Measurements from ENCODE around the gene TOMM5. TPM values are rescaled to one million over a fixed set of nuclear protein-coding genes. Genes with fewer than 3 reads are reported as not detected.
A peak's percentile ranks its signal among the peaks of the same experiment; 100 is the strongest.

The TOMM5 gene
- total RNA-seq, 4 donors from 2014 or later = 75.3 to 137 (median 93.3) TPM

- H3K9me3 ChIP-seq = no peaks in the 10 kb centered on the region
- no peak overlapping the region for H3K27ac ChIP-seq
- intact Hi-C loops (cut with DNase I; ENCODE audit: low total_unique reads) = loop anchor here (5.0 kb wide), 2 partner anchors 69 to 169 kb away; partner anchors contain the start of genes FRMPD1 and TRMT10B
- in situ Hi-C loops (cut with MboI; ENCODE audit: low sequenced_read_pairs in 4 of 4) = loop anchor here (10.0 to 25.0 kb wide), 8 partner anchors 91 to 804 kb away; partner anchors contain the start of genes EXOSC3 (in 4 of the 4), ALDH1B1 (in 1 of the 4), SHB (in 1 of the 4) and SLC25A51 (in 1 of the 4)
- H3K4me3 ChIP-seq = no peak overlapping the region
- no peak for ATAC-seq
- peaks cover 0 to 50% of the 10 kb centered on the region in 2 donors for H3K36me3 ChIP-seq
- TF ChIP-seq CTCF (IDR thresholded peaks at IDR 0.05 in 4 of 5, conservative IDR thresholded peaks at IDR 0.05 in 1 of 5) = no peak
- no peak for TF ChIP-seq POLR2A (IDR thresholded peaks at IDR 0.05)
- H3K4me1 ChIP-seq = no peaks in the 10 kb centered on the region
- DNase-seq = no peak
- no peaks in the 10 kb centered on the region for H3K27me3 ChIP-seq
These were observed 8.8 kb downstream of the TOMM5 start for GRCh38 chr9:37583522-37584121.

GRCh38 chr9:37582548-37583157, 9.7 kb downstream of the TOMM5 start:
- Histone ChIP-seq H3K4me1 (no peaks in the 10 kb centered on the region), H3K27me3 (no peaks in the 10 kb centered on the region), H3K27ac (no peak overlapping the region), H3K4me3 (no peak overlapping the region), H3K36me3 (peaks cover 0 to 41% of the 10 kb centered on the region in 2 donors), H3K9me3 (no peaks in the 10 kb centered on the region)
- peak; percentile 57 to 75 (median 69) for TF ChIP-seq CTCF (IDR thresholded peaks at IDR 0.05 in 4 of 5, conservative IDR thresholded peaks at IDR 0.05 in 1 of 5)
- no peak for TF ChIP-seq POLR2A (IDR thresholded peaks at IDR 0.05)
- intact Hi-C loops (cut with DNase I; ENCODE audit: low total_unique reads) = loop anchor here (5.0 kb wide), 2 partner anchors 70 to 170 kb away; partner anchors contain the start of genes FRMPD1 and TRMT10B
- peak; percentile 72 to 82 for ATAC-seq
- DNase-seq = no peak
- in situ Hi-C loops (cut with MboI; ENCODE audit: low sequenced_read_pairs in 4 of 4) = loop anchor here (10.0 to 25.0 kb wide), 8 partner anchors 92 to 805 kb away; partner anchors contain the start of genes EXOSC3 (in 4 of the 4), ALDH1B1 (in 1 of the 4), SHB (in 1 of the 4) and SLC25A51 (in 1 of the 4)

GRCh38 chr9:37575921-37576721, 16.3 kb downstream of the TOMM5 start, which contains the start of gene FBXO10:
Gene FBXO10, minus strand, starts transcription at chr9:37576380. Its CDS starts 34,612 bp downstream, at chr9:37541768.
- intact Hi-C loops (cut with DNase I; ENCODE audit: low total_unique reads) = loop anchor here (2.0 to 10.0 kb wide), 6 partner anchors 17 to 809 kb away; partner anchors contain the start of genes EXOSC3, POLR1E, TOMM5 and ZBTB5
- TF ChIP-seq POLR2A (IDR thresholded peaks at IDR 0.05) (peak; percentile 95 to 96), CTCF (IDR thresholded peaks at IDR 0.05 in 4 of 5, conservative IDR thresholded peaks at IDR 0.05 in 1 of 5) (peak in 1 of 5 experiments; percentile 24)

GRCh38 chr9:37575511-37575914, 16.9 kb downstream of the TOMM5 start:
- DNase-seq = no peak
- in situ Hi-C loops (cut with MboI; ENCODE audit: low sequenced_read_pairs in 4 of 4) = loop anchor here in 3 of 4 donors (10.0 to 25.0 kb wide), 6 partner anchors 91 to 812 kb away; partner anchors contain the start of genes EXOSC3 (in 3 of the 3), ALDH1B1 (in 1 of the 3), POLR1E (in 1 of the 3) and SHB (in 1 of the 3)

More at GRCh38 chr9:37575921-37576721, 16.3 kb downstream of the TOMM5 start, which contains the start of gene FBXO10:
- in situ Hi-C loops (cut with MboI; ENCODE audit: low sequenced_read_pairs in 4 of 4) = loop anchor here in 3 of 4 donors (10.0 to 25.0 kb wide), 6 partner anchors 91 to 811 kb away; partner anchors contain the start of genes EXOSC3 (in 3 of the 3), ALDH1B1 (in 1 of the 3), POLR1E (in 1 of the 3) and SHB (in 1 of the 3)
- peak within 1 kb of the TSS; percentile 94 to 99 (median 98) for H3K27ac ChIP-seq
- no peaks in the 10 kb centered on the region for H3K27me3 ChIP-seq
- peak; percentile 62 to 71 for ATAC-seq
- no peaks in the 10 kb centered on the region for H3K9me3 ChIP-seq
- DNase-seq = peak; percentile 53 to 72
- H3K4me3 ChIP-seq = peak within 1 kb of the TSS; percentile 84 to 96 (median 93)
- H3K36me3 ChIP-seq = no peaks in the 10 kb centered on the region
- peaks cover 35 to 42% of the 10 kb centered on the region in 2 donors for H3K4me1 ChIP-seq

More at GRCh38 chr9:37575511-37575914, 16.9 kb downstream of the TOMM5 start:
- Histone ChIP-seq H3K4me1 (peaks cover 35 to 42% of the 10 kb centered on the region in 2 donors), H3K36me3 (no peaks in the 10 kb centered on the region), H3K27me3 (no peaks in the 10 kb centered on the region), H3K27ac (peak overlapping the region; percentile 94 to 99 (median 98)), H3K9me3 (no peaks in the 10 kb centered on the region), H3K4me3 (peak overlapping the region; percentile 84 to 96 (median 93))
- peak; percentile 50 to 51 for ATAC-seq
- intact Hi-C loops (cut with DNase I; ENCODE audit: low total_unique reads) = loop anchor here (2.0 to 10.0 kb wide), 5 partner anchors 88 to 809 kb away; partner anchors contain the start of genes EXOSC3, POLR1E and ZBTB5
- TF ChIP-seq CTCF (IDR thresholded peaks at IDR 0.05 in 4 of 5, conservative IDR thresholded peaks at IDR 0.05 in 1 of 5) = no peak
- TF ChIP-seq POLR2A (IDR thresholded peaks at IDR 0.05) = no peak
